Suppressor macrophage treated with lipopolysaccharide for 1 hour (primary cell): ENCODE results near the gene RGS7.

Experiments
- DNase-seq, 3 donors: peaks; one replicate each; pipeline ENCODE4 v3.0.0-alpha.2; 2020 to 2022

The RGS7 gene

GRCh38 chr1:241356519-241357365 is at the start of gene RGS7:
Gene RGS7 (minus strand): TSS chr1:241357205.
- peak in 1 of 3 donors; percentile 17 for DNase-seq

GRCh38 chr1:241406421-241406820 is 49.4 kb upstream of the RGS7 start:
- no peak for DNase-seq

GRCh38 chr1:241401156-241401555 is 44.2 kb upstream of the RGS7 start:
- DNase-seq: no peak

GRCh38 chr1:241396747-241397681 is 40.0 kb upstream of the RGS7 start:
- DNase-seq: no peak

GRCh38 chr1:241391926-241392710 is 35.1 kb upstream of the RGS7 start:
- DNase-seq: no peak

DNA sequence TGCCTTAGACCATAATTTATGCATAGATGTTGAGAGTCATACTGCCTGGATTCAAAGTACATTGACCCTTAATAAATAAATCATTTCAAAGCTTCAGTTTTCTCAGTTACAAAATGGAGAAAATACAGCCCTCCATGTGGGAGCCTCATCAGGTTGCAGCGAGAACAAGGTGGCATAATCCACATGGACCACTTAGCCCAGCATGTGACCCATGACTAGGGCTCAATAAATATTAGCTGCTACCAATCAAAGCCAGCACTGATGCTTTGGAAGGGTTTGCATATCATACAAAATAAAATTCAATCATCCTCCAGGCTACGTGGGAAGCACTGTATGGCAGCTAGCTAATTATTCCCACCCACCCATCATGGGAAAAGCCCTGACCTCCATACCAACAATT is 33.5 kb upstream of the RGS7 start:
- DNase-seq: no peak

GRCh38 chr1:241389400-241389799 is 32.4 kb upstream of the RGS7 start:
- no peak for DNase-seq

DNA sequence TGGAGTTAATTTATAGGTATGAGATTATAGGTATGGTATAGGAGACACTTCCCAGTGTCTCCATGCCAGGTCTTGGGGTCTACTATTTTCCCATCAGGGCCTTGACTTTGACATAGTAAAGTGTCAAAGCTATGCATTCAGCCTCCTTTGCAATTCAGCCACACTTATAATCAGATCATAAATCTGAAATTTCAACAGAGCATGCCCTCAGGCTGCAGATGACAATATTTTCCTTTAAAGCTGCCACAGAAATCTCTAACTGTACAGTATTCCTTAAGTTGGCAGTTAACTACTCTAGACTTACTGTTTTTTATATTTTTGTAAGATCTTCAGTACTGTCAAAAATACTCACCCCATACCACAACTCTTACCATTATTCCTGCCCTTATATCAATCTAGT is 30.2 kb upstream of the RGS7 start:
- DNase-seq: no peak

GRCh38 chr1:241376701-241377100 is 19.7 kb upstream of the RGS7 start:
- DNase-seq: no peak

DNA sequence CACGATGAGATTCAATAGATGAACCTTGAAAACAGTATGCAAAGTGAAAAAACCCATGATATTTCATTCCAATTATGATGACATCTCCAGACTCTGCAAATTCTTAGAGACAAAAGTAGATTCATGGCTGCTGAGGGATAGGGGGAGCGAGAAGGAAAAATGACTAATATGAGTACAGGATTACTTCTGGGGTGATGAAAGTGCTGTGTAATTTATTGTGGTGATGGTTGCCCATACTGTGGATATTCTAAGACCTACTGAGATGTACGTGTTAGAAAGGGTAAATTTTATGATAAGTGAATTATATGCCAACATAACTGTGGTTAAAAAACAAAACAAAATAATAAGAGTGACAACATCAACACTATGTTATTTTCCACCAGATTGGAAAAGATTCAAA is 18.9 kb upstream of the RGS7 start:
- no peak for DNase-seq

- DNase-seq: no peak
Observed at GRCh38 chr1:241366196-241366595, 9.2 kb upstream of the RGS7 start.

DNA sequence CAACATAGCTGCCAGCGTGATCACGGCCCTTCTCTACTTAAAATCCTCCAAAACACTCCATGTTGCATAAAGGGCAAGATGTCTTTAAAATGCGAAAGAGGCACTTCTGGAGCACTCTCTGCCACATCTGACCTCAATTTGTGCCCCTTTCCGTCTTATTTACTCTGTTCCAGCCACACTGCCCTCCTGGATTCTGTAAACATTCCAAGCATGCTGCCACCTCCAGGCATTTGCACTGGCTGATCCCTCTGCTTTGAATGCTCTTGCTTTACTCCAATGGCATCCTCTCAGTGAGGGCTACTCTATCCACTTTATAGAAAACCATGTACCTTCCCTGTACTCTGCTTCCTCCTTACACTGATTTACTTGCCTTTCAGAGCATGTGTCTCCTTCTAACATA is 5.3 kb upstream of the RGS7 start:
- no peak for DNase-seq

DNA sequence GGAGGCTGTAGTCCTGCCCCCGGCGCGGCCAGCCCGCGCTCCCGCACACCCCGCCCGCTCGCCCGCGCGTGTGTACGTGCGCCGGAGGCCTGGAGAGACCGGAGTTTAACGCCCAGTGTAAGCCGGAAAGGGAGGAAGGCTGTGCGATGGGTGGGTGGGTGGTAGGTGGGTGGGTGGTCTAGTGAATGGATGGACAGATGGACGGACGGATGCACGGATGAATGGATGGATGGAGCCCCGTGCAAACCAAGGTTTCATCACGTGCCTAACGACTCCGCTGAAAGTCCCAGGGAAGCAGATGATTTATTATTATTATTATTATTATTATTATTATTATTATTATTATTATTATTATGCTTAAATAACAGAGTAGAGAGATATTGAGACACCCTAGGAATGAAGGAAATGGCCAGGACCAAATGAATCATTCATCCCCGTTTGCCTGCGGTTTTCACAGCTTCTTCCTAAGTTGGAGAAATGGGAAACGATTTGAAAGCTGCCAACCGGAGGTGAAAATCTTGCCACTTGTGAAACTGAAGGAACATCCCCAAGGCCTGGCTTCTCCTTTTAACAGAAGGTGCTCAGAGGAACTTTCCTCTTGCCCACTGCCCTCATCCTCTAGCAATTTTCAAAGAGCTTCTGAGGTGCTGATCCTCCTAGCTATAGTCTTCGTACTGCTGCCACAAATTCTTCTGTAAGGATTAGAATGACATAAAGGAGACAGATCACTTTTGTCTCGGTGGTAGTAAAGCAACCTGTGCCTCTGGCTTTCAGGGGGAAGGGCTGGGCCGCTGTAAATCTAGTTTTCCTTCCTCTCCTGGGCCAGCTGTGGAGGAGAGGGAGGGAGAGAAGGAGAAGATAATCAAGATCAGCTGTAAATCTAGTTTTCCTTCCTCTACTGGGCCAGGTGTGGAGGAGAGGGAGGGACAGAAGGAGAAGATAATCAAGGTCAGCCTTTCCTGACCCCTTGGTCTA is 648 bp upstream of the RGS7 start:
- no peak for DNase-seq

DNA sequence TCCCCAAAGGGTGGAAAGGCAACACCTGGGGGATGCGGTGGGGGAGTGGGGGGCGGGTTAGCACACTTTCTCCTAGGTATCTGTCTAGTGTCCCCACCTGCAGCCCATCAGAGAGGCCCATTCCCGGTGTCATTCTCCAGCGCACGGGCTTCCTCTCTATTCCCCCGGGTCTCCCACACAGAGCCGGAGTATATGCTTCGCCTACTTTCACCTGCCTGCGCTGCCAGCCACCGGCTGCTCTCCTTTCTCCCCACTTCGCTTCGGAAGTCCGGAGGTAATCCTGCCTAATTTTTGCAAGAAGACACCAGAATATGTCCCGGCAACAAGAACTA is 852 bp downstream of the RGS7 start:
- no peak for DNase-seq

DNA sequence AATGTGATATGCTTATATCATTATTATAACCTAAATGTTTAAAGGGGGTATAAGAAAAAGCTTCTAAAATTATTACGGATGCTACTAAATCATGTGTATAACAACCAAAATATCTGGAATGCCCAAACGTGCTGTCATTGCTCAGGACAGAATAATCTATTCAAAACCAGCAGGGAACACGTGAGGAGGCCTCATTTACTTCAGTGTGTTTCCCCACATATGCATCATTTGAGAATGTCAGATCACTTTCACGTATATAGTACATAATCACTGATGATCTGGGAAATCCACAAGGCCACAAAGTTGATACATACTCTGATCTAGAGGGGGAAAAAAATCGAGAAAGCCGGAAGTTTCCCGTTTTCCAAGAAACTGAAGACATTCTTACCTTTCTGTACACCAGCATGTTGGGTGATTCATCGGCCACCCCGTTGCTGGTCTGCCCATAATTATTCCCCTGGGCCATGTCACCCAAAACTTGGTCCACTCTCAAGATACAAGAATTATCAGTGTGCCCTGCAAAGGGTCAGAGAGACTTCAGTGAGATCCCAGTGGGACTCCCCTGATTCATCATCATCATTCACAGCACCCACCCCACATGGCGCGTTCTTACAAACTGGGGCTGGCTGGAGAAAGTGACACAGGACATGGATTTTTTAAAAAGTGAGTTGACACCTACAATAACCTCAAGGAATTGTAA is 1.5 kb downstream of the RGS7 start:
- no peak for DNase-seq

DNA sequence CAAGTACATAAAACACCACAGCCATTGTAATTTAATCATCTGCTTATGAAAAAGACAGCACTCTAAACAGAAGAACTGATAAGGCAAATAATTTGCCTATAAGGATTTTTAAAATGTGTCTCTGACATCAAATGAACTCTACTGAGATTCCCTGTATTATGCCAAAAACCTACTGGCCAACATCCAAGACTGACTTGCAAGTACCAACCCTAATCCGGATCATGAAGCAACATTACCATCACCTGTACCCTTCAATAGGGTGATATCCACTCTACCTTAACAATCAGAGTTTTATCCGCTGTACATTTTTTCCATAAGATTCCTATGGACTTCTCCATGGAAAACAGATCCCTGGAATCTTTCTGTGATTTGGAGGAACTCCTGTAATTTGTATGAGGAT is 4.6 kb downstream of the RGS7 start:
- DNase-seq: no peak

- DNase-seq: no peak
Observed at GRCh38 chr1:241351841-241352240, 5.2 kb downstream of the RGS7 start.

DNA sequence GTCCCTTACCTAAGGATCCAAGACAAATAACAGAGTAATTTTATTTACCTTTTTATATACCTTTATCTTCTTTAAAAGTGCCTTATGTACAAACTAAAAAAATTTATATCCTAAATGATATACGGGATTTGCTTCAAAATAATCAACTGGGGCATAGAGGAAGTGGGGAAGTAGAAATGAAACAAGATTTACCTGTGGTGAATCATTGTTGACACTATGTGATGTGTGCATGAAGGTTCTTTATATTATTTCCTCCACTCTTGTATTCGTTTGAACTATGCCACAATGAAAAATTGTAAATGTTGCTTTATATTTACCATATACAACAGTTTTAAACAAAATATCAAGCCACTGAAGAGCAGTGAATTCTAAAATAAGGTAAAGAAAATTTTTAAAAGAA is 13.0 kb downstream of the RGS7 start:
- no peak for DNase-seq

GRCh38 chr1:241336335-241336734 is 20.7 kb downstream of the RGS7 start:
- DNase-seq: no peak

DNA sequence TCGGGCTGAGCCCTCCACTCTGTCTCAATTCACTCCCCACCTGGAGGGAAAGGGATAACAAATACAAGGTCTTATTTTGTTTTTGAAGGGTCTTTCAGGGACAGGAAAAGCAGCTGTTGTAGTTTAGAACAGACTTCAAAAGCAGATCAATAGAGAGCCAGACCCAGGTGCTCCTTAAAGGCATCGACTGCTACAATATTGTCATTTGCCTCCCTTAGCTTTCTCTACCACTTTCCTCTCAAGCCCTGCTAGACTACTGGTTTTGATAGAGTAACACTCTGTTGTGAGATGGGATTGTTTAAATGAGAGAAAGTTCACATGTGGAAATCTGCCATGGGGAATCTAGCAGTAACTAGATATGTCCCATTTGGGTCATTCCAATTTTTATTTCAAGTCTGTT is 24.0 kb downstream of the RGS7 start:
- no peak for DNase-seq

- no peak for DNase-seq
Observed at GRCh38 chr1:241332037-241332409, 25.0 kb downstream of the RGS7 start.
